ENCODE measurements around the gene EDARADD. TPM values are rescaled to one million over a fixed set of nuclear protein-coding genes. Genes with fewer than 3 reads are reported as not detected.

Gene EDARADD
- total RNA-seq, 1 donor from 2014 or later, result 17.0 TPM

DNA sequence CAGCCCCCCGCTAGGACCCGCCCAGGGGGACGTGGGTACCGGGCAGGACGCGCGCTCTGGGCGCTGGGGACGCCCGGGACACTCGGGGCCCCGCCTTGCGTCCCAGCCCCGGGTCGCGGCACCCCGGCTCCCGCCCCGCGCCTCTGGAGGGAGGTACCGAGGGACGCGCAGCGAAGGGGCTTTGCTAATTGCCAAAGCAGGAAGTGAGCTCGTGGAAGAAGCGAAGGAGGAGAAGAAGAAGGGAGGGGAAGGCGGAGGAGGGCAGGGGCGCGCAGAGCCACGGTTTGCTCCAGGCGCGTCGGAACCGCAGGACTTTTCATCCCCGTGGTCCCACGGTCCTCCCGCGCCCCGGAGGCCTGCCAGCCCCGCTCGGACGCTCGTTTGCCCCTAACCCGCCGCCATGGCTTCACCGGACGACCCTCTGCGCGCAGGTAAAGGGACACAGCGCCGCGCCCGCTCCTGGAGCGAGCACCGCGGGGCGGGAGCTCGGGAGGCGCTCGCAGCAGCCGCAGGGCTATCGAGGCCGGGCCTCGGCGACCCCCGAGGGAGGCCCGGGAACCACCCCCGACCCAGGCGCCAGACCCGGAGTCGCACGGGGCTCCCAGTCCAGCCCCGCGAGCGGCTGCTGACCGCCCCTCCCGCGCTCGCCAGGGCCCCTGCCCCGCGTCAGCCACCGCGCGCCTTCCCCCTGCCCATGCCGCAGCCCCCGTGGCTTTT, 1.3 kb downstream of the EDARADD start:
- Mint-ChIP-seq H3K9me3 (no peaks in the 10 kb centered on the region), H3K4me1 (peaks cover 35% of the 10 kb centered on the region), H3K27ac (peak overlapping the region; percentile 86), H3K27me3 (ENCODE audit: low read depth) (peaks cover 15% of the 10 kb centered on the region), H3K4me3 (peak overlapping the region; percentile 97), H3K36me3 (peaks cover 4% of the 10 kb centered on the region)
- TF ChIP-seq, protein P1, sequence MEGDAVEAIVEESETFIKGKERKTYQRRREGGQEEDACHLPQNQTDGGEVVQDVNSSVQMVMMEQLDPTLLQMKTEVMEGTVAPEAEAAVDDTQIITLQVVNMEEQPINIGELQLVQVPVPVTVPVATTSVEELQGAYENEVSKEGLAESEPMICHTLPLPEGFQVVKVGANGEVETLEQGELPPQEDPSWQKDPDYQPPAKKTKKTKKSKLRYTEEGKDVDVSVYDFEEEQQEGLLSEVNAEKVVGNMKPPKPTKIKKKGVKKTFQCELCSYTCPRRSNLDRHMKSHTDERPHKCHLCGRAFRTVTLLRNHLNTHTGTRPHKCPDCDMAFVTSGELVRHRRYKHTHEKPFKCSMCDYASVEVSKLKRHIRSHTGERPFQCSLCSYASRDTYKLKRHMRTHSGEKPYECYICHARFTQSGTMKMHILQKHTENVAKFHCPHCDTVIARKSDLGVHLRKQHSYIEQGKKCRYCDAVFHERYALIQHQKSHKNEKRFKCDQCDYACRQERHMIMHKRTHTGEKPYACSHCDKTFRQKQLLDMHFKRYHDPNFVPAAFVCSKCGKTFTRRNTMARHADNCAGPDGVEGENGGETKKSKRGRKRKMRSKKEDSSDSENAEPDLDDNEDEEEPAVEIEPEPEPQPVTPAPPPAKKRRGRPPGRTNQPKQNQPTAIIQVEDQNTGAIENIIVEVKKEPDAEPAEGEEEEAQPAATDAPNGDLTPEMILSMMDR (IDR thresholded peaks at IDR 0.05; ENCODE audit: unreplicated experiment), result no peak
- peak in 1 of 2 experiments; percentile 62 for DNase-seq (ENCODE audit: low spot score in 2 of 2, unreplicated experiment in 2 of 2)

DNA sequence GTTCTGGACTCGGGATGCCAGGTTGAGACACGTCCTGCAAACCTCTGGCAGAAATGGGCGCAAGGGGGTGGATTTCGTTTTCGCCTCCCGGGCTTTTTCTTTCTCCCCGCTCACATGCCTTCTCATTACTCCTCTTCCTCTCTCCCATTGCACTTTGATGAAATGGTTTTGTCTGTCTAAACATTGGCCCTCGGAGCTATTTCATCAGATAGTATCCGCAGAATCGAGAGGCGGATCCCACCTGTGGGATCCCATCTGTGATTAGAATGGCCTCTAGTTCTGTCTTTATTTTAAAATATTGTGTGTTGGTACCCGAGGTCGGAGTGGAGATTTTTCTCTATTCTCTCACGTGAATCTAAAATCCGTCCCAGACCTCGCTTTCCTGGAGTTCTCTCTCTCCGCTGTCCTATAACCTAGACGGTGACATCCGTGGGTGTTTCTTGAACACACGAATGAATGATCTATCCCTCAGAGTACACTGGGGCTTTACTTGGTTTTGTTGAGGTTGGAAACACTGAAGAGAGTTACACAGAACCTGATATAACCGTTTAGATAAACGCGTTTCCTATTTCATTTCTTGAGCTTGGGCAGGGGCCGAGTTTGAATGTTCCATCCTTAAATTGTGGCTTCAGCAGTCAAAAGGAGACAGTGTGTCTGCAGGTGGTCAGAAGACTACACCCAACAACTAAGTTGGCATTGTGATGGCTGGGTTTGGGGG, 2.0 kb downstream of the EDARADD start:
- peak overlapping the region; percentile 94 for H3K27ac Mint-ChIP-seq

DNA sequence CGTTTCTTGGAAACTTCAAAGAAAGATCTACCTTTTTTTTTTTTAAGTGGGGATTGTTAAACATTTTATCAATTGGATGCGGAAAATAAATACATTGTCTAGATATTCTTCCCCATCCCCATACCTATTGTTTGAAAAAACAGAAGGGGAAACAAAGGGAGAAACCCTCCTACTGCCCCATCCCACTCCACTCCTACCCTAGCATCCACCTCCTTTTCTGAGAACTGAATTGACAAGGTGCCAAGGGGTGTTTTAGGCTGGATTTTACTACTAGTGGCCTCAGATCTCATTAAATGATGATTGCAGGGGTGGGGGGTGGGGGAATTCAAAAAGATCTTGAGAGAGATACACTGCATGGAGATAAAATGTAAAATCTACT, 2.6 kb downstream of the EDARADD start:
- Mint-ChIP-seq H3K27me3 (ENCODE audit: low read depth) (peaks cover 11% of the 10 kb centered on the region), H3K4me1 (peaks cover 35% of the 10 kb centered on the region), H3K9me3 (no peaks in the 10 kb centered on the region), H3K4me3 (peak overlapping the region; percentile 97), H3K27ac (no peak overlapping the region), H3K36me3 (peaks cover 4% of the 10 kb centered on the region)
- TF ChIP-seq, protein P1 (IDR thresholded peaks at IDR 0.05; ENCODE audit: unreplicated experiment), result no peak
- no peak for DNase-seq (ENCODE audit: low spot score in 2 of 2, unreplicated experiment in 2 of 2)

More for the DNA sequence above, 2.0 kb downstream of the EDARADD start:
- DNase-seq (ENCODE audit: low spot score in 2 of 2, unreplicated experiment in 2 of 2), result no peak
- TF ChIP-seq, protein P1 (IDR thresholded peaks at IDR 0.05; ENCODE audit: unreplicated experiment), result no peak
- Mint-ChIP-seq H3K9me3 (no peaks in the 10 kb centered on the region), H3K27me3 (ENCODE audit: low read depth) (peaks cover 14% of the 10 kb centered on the region), H3K36me3 (peaks cover 4% of the 10 kb centered on the region), H3K4me3 (peak overlapping the region; percentile 97), H3K4me1 (peaks cover 35% of the 10 kb centered on the region)

DNA sequence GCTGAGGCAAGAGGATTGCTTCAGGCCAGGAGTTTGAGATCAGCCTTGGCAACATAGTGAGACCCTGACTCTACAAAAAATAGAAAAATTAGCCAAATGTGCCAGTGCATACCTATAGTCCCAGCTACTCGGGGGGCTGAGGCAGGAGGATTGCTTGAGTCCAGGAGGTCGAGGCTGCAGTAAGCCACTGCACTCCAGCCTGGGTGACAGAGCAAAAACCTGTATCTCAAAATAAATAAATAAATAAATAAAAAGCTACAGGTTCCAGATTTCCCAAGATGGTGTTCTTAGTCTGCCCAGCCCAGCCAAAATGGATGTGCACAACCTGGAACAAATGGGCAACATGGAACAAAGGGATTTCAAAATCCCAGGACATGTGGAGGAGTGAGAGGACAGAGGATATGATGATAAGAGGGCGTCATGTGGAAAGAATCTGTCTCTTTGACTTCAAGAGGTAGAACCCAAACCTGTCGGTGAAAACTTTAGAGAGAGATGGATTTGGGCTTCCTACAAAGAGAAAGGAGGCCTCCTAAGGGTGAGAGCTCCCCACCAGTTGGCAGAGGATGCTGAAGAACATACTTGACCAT, 3.2 kb downstream of the EDARADD start:
- H3K9me3 Mint-ChIP-seq, result no peaks in the 10 kb centered on the region
- TF ChIP-seq, protein P1 (IDR thresholded peaks at IDR 0.05; ENCODE audit: unreplicated experiment), result no peak
- peaks cover 4% of the 10 kb centered on the region for H3K36me3 Mint-ChIP-seq
- peak overlapping the region; percentile 97 for H3K4me3 Mint-ChIP-seq
- no peak overlapping the region for H3K27ac Mint-ChIP-seq
- peaks cover 35% of the 10 kb centered on the region for H3K4me1 Mint-ChIP-seq
- DNase-seq (ENCODE audit: low spot score in 2 of 2, unreplicated experiment in 2 of 2), result no peak
- H3K27me3 Mint-ChIP-seq (ENCODE audit: low read depth), result peaks cover 11% of the 10 kb centered on the region

DNA sequence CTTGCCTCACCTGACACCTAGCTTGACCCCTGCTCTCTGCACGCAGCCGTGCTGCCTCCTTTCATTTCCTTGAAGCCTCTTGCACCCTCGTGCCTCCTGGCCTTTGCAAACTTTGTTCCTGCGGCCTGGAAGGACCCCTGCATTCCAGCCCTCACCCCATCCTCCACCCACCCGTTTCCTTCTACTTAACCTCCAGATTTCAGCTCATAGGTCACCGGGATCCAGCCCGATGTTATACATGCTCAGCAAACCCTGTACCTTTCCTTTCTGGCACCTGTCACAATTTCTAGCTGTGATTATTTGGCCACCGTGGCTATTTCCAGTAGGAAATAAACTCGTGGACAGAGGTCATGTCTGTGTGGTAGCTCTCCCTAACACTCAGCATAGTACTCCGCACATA, 4.5 kb downstream of the EDARADD start:
- Mint-ChIP-seq H3K27me3 (ENCODE audit: low read depth) (peaks cover 11% of the 10 kb centered on the region), H3K27ac (no peak overlapping the region), H3K4me3 (no peak overlapping the region), H3K4me1 (peaks cover 35% of the 10 kb centered on the region), H3K9me3 (no peaks in the 10 kb centered on the region), H3K36me3 (peaks cover 4% of the 10 kb centered on the region)
- no peak for DNase-seq (ENCODE audit: low spot score in 2 of 2, unreplicated experiment in 2 of 2)
- TF ChIP-seq, protein P1 (IDR thresholded peaks at IDR 0.05; ENCODE audit: unreplicated experiment), result no peak
